Cerebellar nuclear complex (tissue), 1 donor: ENCODE results near the gene KIF3A.

Source experiments
- DNase-seq, 2 experiments: peaks; one replicate each; lab custom pipeline; 2025; lab: John Stamatoyannopoulos, UW

The KIF3A gene

DNA sequence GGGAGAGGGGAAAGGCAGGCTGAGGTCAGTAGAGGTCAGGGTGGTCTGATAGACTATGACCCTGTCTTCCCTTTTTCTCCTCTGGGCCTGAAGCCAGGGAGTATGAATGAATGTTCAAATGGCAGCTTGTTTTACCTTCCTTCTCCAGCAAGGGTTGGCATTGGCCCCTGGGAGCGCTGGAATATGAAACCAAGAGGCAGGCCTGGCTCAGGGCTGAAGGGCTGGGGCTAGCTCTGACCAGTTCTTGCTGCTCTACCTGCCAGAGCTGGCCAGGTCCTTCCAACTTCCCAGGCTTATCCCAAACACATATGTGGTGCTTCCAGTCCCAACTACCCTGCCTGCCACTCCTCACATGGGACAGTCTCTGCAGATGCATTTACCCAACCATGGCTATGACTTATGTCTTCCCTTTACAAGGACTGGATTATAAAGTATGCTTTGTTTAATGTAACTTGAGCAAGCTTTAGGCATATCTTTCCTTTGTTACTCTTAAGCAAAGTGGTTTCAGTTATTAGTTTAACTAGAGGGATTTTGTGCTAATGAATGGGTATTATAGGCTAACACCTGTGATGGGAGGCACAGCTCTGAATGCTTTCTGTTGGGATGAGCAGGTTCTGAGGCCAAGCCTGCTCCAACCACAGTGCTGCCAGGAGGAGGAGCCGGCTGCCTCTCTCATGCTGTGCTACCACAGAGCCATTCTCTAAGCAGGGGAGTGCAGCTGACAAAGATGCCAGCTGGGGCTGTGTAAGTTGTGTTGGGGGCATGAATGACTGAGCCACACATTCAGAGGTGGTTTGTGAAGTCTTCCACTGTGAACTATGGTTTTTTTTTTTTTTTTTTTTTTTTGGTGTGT, 16.0 kb upstream of the KIF3A start:
- peak in 1 of 2 experiments; percentile 16 for DNase-seq

DNA sequence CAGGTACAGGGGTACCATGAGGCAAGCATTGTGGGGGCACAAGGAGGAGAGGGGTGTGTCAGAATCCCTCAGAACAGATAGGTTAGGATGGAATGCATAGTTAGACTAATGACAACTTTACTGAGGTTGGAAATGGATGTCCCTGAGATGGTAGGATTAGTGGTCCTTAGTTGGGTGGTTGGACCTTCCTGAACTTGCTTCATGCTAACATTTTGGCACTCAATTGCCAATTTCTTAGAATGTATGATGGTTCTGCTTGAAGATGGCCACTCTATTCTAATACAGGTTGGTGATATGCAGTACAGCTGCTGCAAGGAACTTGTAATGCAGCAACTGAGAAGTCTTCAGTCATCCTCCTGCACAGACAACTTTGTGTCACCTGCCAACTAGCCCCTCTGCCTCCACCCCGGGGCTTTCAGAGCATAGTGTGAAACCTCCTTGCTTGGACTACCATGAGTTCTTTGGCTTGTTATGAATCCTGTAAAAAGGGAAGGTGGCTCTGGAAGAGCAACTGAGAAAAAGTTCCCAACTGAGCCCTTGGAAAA, 15.3 kb upstream of the KIF3A start:
- DNase-seq: no peak

DNA sequence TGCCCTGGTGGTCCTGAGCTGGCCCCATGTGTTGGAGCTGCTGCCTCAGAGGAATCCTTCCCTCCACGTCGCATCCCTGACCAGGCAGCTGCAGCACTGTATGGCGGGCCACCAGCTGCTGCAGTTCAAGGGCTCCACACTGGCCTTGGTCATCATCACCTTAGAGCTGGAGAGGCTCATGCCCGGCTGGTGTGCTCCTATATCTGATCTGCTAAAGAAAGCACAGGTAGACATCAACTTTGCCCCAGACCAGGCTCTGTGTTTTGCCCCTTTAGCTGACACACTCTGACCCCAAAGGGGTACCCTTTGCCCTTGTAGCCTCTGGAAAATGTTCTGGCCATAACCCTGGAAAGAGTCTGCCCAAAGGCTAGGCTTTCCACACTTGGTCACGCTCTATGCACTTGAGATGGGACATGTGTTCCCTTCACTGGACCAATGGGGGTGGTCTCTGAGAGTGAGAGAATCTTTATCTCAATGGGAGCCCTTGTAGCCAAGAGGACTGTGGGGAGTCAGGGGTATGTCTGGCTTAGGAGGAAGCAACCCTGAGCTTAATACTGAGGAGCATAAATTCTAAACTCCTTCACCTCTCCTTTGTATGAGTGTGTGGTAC, 14.7 kb upstream of the KIF3A start:
- DNase-seq: no peak

DNA sequence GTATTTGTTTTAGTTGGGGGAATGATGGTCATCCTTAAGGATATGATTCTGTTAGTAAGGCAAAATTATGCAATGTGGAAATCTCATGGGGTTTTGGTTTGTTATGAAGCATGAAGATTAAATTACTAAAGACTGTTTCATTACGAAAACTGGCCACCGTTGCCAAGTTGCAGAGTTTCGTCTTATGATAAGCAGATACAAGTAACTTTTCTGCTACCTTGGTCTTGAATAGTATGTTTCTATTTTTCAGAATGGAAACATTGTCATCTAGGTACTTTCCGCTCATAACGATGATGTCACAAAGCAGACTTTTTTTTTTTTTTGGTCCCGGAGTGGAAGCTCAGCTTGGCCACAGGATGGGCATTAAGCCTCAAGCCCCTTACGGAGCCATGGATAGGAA, 14.1 kb upstream of the KIF3A start:
- DNase-seq: no peak

DNA sequence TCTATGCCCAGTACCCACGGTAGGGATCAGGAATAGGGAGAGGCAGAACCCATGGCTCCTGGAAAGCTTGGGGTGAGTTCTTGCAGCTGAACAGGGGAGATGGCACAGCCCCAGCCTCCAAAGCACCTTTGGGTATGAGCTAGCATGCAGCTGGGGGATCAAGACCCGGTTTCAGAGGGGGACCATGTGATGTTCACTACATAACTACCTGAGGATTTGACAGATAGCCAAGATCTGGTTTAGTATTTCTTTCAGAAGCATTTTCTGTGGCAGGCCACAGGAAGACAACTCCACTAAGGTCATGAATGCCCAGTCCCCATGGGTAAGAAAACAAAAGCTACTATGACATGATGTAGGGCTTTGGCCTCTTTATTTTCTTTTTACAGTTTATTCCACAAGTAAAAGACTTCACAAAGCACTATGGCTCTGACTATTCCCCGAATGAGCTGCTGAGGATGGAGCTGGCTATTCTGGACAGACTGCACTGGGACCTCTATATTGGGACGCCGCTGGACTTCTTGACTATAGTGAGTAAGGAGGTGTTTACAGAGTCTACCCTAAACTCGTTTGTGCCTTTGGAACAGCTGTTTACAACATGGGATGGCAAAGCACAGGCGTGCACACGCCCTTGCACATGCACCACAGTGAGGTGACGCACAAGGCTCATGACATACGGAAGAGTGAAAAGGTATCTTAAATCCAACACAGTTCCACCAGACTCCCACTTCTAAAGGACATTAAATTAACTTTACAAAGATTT, 13.3 kb upstream of the KIF3A start:
- DNase-seq: no peak

DNA sequence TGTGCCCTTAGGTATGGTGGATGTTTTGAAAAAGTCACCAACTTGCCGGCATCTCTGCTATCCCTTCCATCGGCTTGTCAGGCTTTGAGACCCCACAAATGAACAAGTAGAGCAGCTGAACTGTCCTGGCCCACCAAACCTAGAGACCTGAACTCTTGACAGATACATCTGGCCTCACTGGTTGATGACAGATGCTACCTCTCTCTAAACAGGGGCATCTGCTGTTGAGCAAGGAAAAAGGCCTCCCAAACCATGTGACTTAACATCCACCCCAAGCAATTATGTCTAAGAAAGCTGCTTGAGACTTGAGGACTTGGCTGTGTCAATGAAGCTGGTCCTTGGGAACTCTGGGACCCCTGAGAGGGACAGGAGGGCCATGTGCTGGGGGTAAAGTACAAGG, 12.2 kb upstream of the KIF3A start:
- DNase-seq: no peak

DNA sequence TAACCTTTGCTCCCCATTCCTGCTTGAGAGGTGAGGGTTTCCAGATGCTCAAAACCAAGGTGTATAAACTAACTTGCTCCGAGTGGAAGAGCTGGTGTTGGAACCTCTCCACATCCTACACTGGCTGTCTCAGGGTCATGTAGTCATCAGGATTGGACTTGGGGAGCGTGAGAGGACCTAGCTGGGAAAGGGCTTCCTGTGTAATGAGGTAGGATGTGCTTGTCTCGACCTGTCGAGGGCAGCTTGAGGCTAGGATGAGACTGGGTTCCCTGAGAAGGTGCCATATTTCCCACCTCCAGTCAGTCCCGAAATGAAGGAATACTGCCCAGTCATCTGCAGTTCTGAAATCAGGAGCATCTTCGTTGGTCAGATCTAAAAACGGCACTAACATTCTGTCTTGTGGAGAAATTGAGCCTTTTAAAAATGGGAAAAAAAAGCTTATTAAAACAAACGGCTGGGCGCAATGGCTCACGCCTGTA, 11.2 kb upstream of the KIF3A start:
- DNase-seq: no peak

DNA sequence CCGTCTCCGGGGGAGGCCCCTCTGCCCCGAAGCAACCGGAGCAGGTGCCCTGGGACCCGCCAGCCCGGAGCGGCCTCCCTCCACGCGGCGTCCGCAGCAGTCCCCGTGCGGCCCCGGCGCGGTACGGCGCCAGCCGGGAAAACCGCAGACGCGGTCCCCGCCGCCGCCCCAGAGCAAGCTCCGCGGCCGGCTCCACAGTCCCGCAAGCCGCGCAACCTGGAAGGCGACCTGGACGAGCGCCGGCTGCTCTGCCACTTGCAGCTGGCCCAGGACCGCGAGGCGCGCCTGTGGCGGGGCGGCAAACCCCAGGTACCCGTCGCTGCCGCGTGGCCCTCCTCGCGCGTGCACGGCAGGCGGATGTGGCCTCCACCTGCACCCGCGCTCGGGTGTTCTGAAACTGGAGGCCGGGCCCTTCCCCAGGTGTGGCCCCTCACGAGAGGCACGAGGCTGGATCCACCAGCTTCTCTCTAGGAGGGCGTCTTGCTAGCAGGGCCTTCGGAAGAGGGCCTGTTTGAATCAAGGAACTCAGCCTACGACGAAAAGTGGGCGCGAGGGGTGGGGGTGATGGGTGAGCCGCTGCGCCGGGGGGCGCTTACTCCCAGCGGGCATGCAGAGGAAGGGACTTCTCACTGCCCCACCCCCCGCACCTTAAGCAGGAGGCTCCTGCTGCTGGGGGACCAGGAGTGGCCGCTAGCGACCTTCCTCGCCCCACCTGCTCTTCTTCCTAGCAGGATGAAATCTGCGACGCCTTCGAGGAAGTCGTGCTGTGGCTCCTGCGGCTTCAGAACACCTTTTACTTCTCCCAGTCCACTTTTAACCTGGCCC, 10.5 kb upstream of the KIF3A start:
- DNase-seq: no peak

DNA sequence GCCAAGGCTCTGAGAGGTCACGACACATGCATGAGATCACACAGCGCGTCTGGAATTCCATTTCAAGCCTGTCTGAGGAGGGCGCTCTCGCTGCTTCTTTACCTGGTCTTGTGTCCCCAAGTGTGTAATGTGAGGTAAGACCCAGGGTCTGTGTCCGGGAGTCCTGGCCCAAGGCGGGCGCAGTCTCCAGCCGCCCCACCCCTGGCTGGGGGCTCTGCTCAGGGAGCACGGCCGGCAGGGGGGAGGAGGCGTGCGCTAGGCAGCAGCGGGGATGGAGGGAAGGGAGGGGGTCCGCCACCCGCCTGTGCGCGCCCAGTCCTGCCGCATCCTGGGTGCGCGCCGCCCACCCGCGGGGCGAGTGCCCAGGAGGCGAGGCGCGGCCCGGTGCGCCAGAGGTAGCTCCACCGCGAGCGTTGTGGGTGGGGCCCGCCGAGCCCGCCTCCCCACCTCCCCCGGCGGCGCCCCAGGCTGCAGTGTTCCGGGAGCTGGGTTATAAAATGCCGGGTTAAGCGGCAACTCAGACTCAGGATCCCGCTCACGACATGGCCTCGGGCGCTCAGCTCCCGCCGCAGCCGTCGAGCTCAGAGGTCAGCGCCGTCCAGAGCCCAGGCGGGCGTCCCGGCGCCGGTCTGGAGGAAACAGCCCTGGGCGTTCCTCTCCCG, 9.7 kb upstream of the KIF3A start, which contains the start of gene CCNI2:
TSS of gene CCNI2 (plus strand) at position 473 of the 662 bp plus-strand sequence. CDS start at position 543, 70 bp downstream.
- DNase-seq: no peak

DNA sequence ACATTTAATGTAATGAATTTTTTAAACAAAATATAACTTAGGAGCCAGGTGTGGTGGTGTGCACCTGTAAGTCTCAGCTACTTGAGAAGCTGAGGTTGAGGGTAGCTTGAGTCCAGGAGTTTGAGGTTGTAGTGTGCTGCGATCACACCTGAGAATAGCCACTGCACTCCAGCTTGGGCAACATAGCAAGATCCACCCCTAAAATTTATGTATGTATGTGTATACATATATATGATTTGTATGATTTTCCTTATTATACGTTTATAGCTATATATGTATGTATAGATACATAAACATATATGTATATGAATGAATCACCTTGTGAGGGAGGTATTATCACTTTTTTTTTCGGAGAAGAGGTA, 9.2 kb upstream of the KIF3A start:
- DNase-seq: no peak

DNA sequence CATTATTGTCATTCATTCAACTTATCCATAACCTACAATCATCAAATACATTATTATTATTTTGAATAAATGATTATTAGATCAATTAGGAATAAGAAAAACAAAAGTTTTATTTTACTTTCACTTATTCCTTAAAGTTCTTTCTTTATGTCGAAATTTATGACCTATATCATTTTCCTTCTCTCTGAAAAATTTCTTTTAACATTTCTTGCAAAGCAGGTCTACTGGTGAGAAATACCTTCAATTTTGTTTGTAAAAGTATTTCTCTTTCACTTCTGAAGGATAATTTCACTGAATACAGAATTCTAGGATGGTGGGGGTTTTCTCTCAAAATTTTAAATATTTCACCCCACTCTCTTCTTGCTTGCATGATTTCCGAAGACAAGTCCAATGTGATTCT, 7.3 kb upstream of the KIF3A start:
- no peak for DNase-seq

DNA sequence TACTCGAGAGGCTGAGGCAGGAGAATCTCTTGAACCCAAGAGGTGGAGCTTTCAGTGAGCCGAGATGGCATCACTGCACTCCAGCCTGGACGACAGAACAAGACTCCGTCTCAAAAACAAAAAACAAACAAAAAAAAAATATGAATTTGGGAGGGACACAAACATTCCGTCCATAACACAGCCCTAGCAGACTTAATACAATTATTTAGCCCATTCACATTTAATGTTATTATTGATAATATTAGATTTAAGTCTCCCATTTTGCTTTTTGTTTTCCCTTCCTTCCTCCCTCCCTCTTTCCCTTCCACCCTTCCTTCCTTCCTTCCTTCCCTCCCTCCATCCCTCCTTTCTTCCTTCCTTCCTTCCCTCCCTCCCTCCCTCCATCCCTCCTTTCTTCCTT, 5.3 kb upstream of the KIF3A start:
- no peak for DNase-seq

DNA sequence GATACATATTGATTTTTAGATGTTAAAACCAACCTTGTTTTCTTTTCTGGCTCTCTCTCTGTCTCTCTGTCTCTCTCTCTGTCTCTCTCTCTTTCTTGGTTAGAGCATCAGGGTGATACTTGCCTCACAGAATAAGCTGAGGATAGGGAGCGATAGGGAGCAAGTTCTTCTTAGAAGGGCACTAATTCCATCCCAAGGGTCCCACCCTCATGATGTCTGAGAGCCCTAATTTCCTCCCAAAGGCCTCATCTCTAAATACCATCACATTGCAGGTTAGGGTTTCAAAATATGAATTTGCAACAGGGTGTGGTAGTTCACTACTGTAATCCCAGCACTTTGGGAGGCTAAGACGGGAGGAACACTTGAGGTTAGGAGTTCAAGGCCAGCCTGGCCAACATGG, 4.8 kb upstream of the KIF3A start:
- DNase-seq: no peak

DNA sequence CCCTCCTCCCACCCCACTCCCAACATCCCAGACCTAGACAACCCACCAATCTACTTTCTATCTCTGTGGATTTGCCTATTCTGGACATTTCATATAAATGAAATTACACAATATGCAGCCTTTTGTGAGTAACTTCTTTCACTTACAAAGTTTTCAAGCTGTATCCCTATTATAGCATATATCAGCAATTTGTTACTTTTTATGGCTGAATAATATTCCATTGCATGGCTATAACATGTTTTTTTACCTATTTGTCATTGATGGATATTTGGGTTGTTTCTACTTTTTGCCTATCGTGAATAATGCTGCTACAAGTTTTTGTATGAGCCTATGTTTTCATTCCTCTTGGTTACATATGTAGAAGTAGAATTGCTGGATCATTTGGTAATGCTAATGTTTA, 1.9 kb upstream of the KIF3A start:
- DNase-seq: no peak

DNA sequence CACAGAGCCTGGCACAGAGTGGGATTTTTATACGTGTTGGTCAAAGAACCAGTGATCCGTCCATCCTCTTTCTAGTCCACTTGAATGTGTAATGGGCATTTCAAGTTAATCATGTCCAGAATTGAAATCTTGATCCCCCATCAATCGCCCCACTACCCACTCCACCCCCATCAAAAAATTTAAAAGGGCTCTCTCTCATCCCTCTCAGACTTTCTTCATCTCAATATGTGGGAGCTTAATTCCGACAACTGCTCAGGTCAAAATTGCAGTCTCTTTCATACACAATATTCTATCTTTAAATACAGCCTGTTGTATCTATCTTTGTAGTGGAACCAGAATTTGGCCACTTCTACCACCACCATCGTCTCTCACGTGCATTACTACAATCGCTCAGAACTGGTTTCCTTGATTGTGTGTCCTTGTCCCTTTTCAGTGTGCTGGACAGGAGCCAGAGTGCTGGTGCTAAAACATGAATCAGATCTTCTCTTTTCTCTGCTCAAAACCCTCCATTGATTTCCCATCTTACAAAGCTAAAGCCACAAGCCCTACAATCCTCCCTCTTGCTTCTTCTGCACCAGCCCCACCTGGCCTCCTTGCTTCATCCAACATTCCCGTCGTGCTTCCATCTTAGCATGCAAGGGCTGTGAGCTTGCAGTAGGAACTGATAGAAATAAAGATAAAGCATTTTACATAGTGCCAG, 786 bp upstream of the KIF3A start:
- no peak for DNase-seq

DNA sequence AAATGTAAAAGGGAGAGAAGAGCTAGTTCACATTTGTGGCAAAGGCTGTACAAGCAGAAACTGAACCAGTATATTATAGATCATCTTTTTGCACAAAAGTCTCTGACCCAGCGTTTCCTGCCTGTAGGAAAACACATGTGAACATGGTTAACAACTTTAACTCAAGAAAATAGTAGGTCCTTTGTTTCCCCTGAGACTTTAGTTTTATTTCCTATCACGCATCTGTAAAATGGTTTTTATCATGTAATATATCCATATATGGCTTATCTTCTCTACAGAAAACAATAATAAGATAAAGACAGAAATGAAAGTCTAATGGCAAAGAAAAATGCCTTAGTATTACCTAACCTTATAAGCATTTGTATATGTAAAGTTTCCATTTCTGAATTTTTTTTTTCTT, 2.7 kb downstream of the KIF3A start:
- DNase-seq: no peak

DNA sequence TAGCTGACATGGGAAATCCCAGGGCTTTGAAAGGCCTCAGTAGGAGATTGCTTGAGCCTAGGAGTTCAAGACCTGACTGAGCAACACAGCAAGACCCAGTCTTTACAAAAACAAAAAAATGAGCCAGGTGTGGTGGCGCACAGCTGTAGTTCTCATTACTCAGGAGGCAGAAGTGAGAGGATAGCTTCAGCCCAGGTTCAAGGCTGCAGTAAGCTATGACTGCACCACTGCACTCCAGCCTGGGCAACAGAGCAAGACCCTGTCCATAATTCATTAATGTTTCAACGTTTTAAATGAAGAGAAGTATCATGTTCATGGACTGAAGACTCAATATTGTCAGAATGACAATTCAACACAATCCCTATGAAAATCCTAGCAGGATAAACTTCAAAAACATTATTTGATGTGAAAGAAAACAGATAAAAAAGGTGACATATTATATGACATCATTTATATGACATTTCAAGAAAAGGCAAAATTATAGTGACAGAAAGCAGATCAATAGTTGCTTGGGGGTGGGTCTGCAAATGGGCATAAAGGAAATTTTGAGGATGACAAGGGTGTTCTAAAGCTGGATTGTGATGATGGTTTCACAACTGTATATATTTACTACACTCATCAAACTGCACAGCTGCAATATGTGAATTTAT, 3.7 kb downstream of the KIF3A start:
- no peak for DNase-seq

DNA sequence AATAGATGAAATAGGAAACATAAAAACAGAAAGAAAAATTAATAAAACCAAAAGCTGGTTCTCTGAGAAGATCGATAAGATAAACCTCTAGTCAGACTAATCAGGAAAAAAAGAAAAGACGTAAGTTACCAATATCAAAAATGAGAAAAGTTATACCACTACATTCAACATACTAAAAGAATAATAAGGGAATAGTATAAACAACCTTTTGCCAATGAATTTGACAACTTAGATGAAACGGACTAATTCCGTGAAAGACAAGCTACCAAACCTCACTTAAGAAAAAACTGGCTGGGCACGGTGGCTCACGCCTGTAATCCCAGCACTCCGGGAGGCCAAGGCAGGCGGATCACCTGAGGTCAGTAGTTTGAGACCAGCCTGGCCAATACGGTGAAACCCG, 7.5 kb downstream of the KIF3A start:
- DNase-seq: no peak

DNA sequence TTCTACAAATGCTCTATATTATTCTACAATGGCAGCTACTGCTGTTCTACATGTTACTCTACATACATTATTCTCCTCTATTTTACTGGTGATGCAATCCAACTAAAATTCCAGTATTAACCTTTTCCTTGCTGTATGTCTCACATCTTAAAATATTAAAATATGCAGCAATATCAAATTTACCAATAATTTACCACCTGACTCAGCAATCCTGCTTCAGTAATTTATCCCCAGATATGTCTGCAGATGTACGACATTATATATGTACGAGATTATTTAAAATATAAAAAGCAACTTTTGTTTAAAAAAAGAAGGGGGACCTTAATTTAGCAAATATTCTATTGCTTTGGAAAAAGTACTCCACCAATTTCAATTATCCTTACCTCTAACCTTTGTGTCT, 11.6 kb downstream of the KIF3A start:
- DNase-seq: no peak
